Neural cell (in vitro differentiated cells): ENCODE results near the gene CPNE1. TPM values are rescaled to one million over a fixed set of nuclear protein-coding genes. Genes with fewer than 3 reads are reported as not detected.

Experiments
- H2AFZ ChIP-seq: fragments of 200-600, 300-800 bp; sonication (generic), shearing (Covaris generic); 2 replicates; pipeline ENCODE4 v1.6.0; 2014; ENCODE audit warnings: low read depth, mild to moderate bottlenecking, antibody characterized with exemption, low read length, moderate library complexity
- H3F3A ChIP-seq: fragments of 200-600 bp; shearing (Covaris generic); 2 replicates; pipeline ENCODE4 v1.6.1; 2016; ENCODE audit warnings: mild to moderate bottlenecking, moderate library complexity, mixed read lengths, antibody characterized with exemption, low read length; ENCODE audit not compliant: insufficient read depth, poor library complexity, severe bottlenecking
- H3K27ac ChIP-seq: fragments of 200-600, 300-800 bp; sonication (generic), shearing (Covaris generic); 2 replicates; pipeline ENCODE4 v1.5.1; 2014; ENCODE audit warnings: mild to moderate bottlenecking, low read length, moderate library complexity
- H3K27me3 ChIP-seq: fragments of 300-800, 200-600 bp; sonication (generic), shearing (Covaris generic); 2 replicates; pipeline ENCODE4 v1.6.0; 2014; ENCODE audit warnings: mild to moderate bottlenecking, low read depth, low read length, moderate library complexity; ENCODE audit not compliant: insufficient read depth
- H3K36me3 ChIP-seq: fragments of 300-800, 200-600 bp; sonication (generic), shearing (Covaris generic); 2 replicates; pipeline ENCODE4 v1.5.1; 2014; ENCODE audit warnings: mild to moderate bottlenecking, antibody characterized with exemption, low read length, moderate library complexity; ENCODE audit not compliant: insufficient read depth
- H3K4me2 ChIP-seq: fragments of 300-800, 200-600 bp; sonication (generic), shearing (Covaris generic); 2 replicates; pipeline ENCODE4 v1.6.0; 2014; ENCODE audit warnings: mild to moderate bottlenecking, low read length
- H3K4me3 ChIP-seq: fragments of 300-800, 200-600 bp; sonication (generic), shearing (Covaris generic); 2 replicates; pipeline ENCODE4 v1.5.1; 2014; ENCODE audit warnings: mild to moderate bottlenecking, low read length, moderate library complexity
- H3K79me2 ChIP-seq: fragments of 200-600 bp; shearing (Covaris generic); replicated peaks from 2 replicates; pipeline ENCODE4 v1.6.0; 2014; ENCODE audit warnings: mild to moderate bottlenecking, low read length, moderate library complexity; ENCODE audit not compliant: insufficient read depth
- H3K9ac ChIP-seq: fragments of 300-800, 200-600 bp; sonication (generic), shearing (Covaris generic); 2 replicates; pipeline ENCODE4 v1.6.1; 2016; ENCODE audit warnings: mild to moderate bottlenecking, low read length, mixed read lengths
- H3K9me2 ChIP-seq: fragments of 200-600 bp; shearing (Covaris generic); 2 replicates; pipeline ENCODE4 v1.6.1; 2016; ENCODE audit warnings: mild to moderate bottlenecking, low read length, mixed read lengths; ENCODE audit not compliant: insufficient read depth
- H3K9me3 ChIP-seq: fragments of 200-600, 300-800 bp; sonication (generic), shearing (Covaris generic); 2 replicates; pipeline ENCODE4 v1.6.1; 2016; ENCODE audit warnings: mild to moderate bottlenecking, mixed run types, low read length, moderate library complexity, mixed read lengths
- H4K20me1 ChIP-seq: fragments of 200-600 bp; shearing (Covaris generic); 2 replicates; pipeline ENCODE4 v1.6.1; 2016; ENCODE audit warnings: mild to moderate bottlenecking, mixed run types; ENCODE audit not compliant: insufficient read depth
- CTCF ChIP-seq: fragments of 450-650 bp; IDR thresholded peaks from 2 replicates; pipeline ENCODE4 v1.5.1; 2014; ENCODE audit warnings: antibody characterized with exemption, mild to moderate bottlenecking, moderate library complexity; ENCODE audit not compliant: poor library complexity, severe bottlenecking
- EP300 ChIP-seq: fragments of 450-650 bp; conservative IDR thresholded peaks from 2 replicates; pipeline ENCODE4 v1.6.1; 2014; ENCODE audit warnings: antibody characterized with exemption, mild to moderate bottlenecking, moderate library complexity; ENCODE audit not compliant: poor library complexity, severe bottlenecking
- EZH2 ChIP-seq: fragments of 200-600, 300-800 bp; shearing (Covaris generic), sonication (generic); IDR thresholded peaks from 2 replicates; pipeline ENCODE4 v1.6.1; 2014; ENCODE audit warnings: antibody characterized with exemption, low read length, borderline replicate concordance, mild to moderate bottlenecking; ENCODE audit not compliant: insufficient read depth, poor library complexity, severe bottlenecking
- MXI1 ChIP-seq: fragments of 450-650 bp; conservative IDR thresholded peaks from 2 replicates; pipeline ENCODE4 v1.6.1; 2014; ENCODE audit warnings: antibody characterized with exemption, mild to moderate bottlenecking; ENCODE audit not compliant: poor library complexity, severe bottlenecking
- POLR2AphosphoS5 ChIP-seq: IDR thresholded peaks from 2 replicates; pipeline ENCODE4 v1.6.1; 2012
- RAD21 ChIP-seq: fragments of 450-650 bp; conservative IDR thresholded peaks from 2 replicates; pipeline ENCODE4 v1.6.1; 2014; ENCODE audit warnings: antibody characterized with exemption, mild to moderate bottlenecking, moderate library complexity
- REST ChIP-seq: IDR thresholded peaks from 2 replicates; pipeline ENCODE4 v1.6.1; 2012; ENCODE audit warnings: borderline replicate concordance
- SMC3 ChIP-seq: fragments of 450-650 bp; conservative IDR thresholded peaks from 2 replicates; pipeline ENCODE4 v1.6.1; 2014; ENCODE audit warnings: antibody characterized with exemption, mild to moderate bottlenecking, moderate library complexity; ENCODE audit not compliant: poor library complexity
- TAF1 ChIP-seq: IDR thresholded peaks from 2 replicates; pipeline ENCODE4 v1.6.1; 2012; ENCODE audit warnings: low read depth
- polyA plus RNA-seq: library from polyadenylated mRNA; depleted of rRNA; stranded (reverse); fragments of >200 nt; gene quantifications from 2 replicates; pipeline ENCODE4 v1.2.3, GENCODE V29; 2014

CPNE1 gene
- polyA plus RNA-seq, 1 donor from 2014 or later = 148 TPM

- Histone ChIP-seq H3K27me3 (peaks cover 6% of the 10 kb centered on the region), H3K9me3 (no peaks in the 10 kb centered on the region), H3K36me3 (no peaks in the 10 kb centered on the region), H3K4me3 (no peak overlapping the region), H2AFZ (no peak overlapping the region), H4K20me1 (no peaks in the 10 kb centered on the region), H3F3A (no peaks in the 10 kb centered on the region), H3K79me2 (no peaks in the 10 kb centered on the region), H3K4me2 (no peak overlapping the region), H3K9ac (no peak overlapping the region), H3K27ac (no peak overlapping the region), H3K9me2 (no peaks in the 10 kb centered on the region)
- TF ChIP-seq RAD21 = no peak
Measured at GRCh38 chr20:35607003-35607735, 57.5 kb downstream of the CPNE1 start.

GRCh38 chr20:35606127-35606526 lies 58.6 kb downstream of the CPNE1 start:
- peaks cover 16% of the 10 kb centered on the region for H3K27me3 ChIP-seq
- no peak overlapping the region for H3K4me3 ChIP-seq
- H3K9ac ChIP-seq = no peak overlapping the region
- no peaks in the 10 kb centered on the region for H3K9me2 ChIP-seq
- H2AFZ ChIP-seq = no peak overlapping the region
- H3K9me3 ChIP-seq = no peaks in the 10 kb centered on the region
- H3K27ac ChIP-seq = no peak overlapping the region
- H3K79me2 ChIP-seq = no peaks in the 10 kb centered on the region
- no peak for TF ChIP-seq RAD21
- no peak for TF ChIP-seq REST
- no peak for TF ChIP-seq EP300
- no peak for TF ChIP-seq POLR2AphosphoS5
- TF ChIP-seq MXI1 = no peak
- no peak for TF ChIP-seq EZH2
- TF ChIP-seq CTCF = no peak
- TF ChIP-seq SMC3 = no peak
- no peak for TF ChIP-seq TAF1
- no peak overlapping the region for H3K4me2 ChIP-seq
- H4K20me1 ChIP-seq = no peaks in the 10 kb centered on the region
- H3F3A ChIP-seq = no peaks in the 10 kb centered on the region
- H3K36me3 ChIP-seq = no peaks in the 10 kb centered on the region

- Histone ChIP-seq H2AFZ (no peak overlapping the region), H3K9ac (no peak overlapping the region), H3K9me3 (no peaks in the 10 kb centered on the region), H4K20me1 (no peaks in the 10 kb centered on the region), H3K9me2 (no peaks in the 10 kb centered on the region), H3F3A (no peaks in the 10 kb centered on the region), H3K79me2 (no peaks in the 10 kb centered on the region), H3K27ac (no peak overlapping the region), H3K4me2 (no peak overlapping the region), H3K4me3 (no peak overlapping the region), H3K36me3 (no peaks in the 10 kb centered on the region), H3K27me3 (peaks cover 29% of the 10 kb centered on the region)
- TF ChIP-seq SMC3 = no peak
- TF ChIP-seq CTCF = no peak
- TF ChIP-seq MXI1 = no peak
- no peak for TF ChIP-seq EZH2
- TF ChIP-seq RAD21 = no peak
- no peak for TF ChIP-seq REST
- TF ChIP-seq EP300 = no peak
- TF ChIP-seq POLR2AphosphoS5 = no peak
- no peak for TF ChIP-seq TAF1
Measured at GRCh38 chr20:35604449-35604747, 60.3 kb downstream of the CPNE1 start.
